HepG2 (cell line): ENCODE data around the gene SYT10. TPM values are rescaled to one million over a fixed set of nuclear protein-coding genes. Genes with fewer than 3 reads are reported as not detected.

ENCODE experiments used
- ATAC-seq: fragments of 200-7000 bp; cut with Tn5 transposase; 3 replicates; pipeline ENCODE4 v1.9.1; 2020; ENCODE audit warnings: mild to moderate bottlenecking, moderate library complexity
- Bru-seq: library from RNA; stranded (reverse); fragments of 400-500 nt; gene quantifications from one replicate; lab custom pipeline; 2021; lab: Mats Ljungman, UMichigan
- BruChase-seq, 2 experiments: library from RNA; stranded (reverse); fragments of 400-500 nt; gene quantifications; one replicate each; lab custom pipeline; 2021; lab: Mats Ljungman, UMichigan
- BruUV-seq: library from RNA; stranded (reverse); fragments of 400-500 nt; replicated peaks from 2 replicates; lab custom pipeline; 2021; lab: Mats Ljungman, UMichigan
- CTCF ChIA-PET: fragments of 300-600 bp; formaldehyde crosslinking; extraction: SDS; loops from one replicate; lab custom pipeline; 2021; ENCODE audit warnings: low total read pairs, inconsistent platforms, low intra/inter-chr PET ratio; lab: Yijun Ruan, JAX
- POLR2A ChIA-PET: fragments of 350-600 bp; sonication (Branson Sonifier 250); formaldehyde crosslinking; loops from one replicate; lab custom pipeline; 2020; ENCODE audit warnings: antibody characterized with exemption, inconsistent platforms; lab: Yijun Ruan, JAX
- DNase-seq: peaks from one replicate; pipeline ENCODE4 v3.0.0-alpha.2; 2015; ENCODE audit warnings: low spot score
- FAIRE-seq: peaks from 3 replicates; lab custom pipeline; 2011; peaks lifted over from hg19 to GRCh38; lab: Jason Lieb, UNC
- H2AFZ ChIP-seq: one replicate; pipeline ENCODE4 v1.6.1; 2011; ENCODE audit warnings: low read length, inconsistent platforms
- H3K27ac ChIP-seq: fragments of 300-600 bp; 3 replicates; pipeline ENCODE4 v1.8.0; 2011; ENCODE audit warnings: mixed run types, mild to moderate bottlenecking, mixed read lengths, low read length, inconsistent platforms; ENCODE audit not compliant: insufficient read depth; ENCODE audit errors: extremely low read length
- H3K27me3 ChIP-seq, 2 experiments: fragments of 200-600 bp in 1 of 2; 2 replicates in 1 of 2; 3 replicates in 1 of 2; pipeline versions ENCODE4 v1.6.0 to v1.8.0; 2011; ENCODE audit warnings: low read length in 2 of 2, mild to moderate bottlenecking in 2 of 2, moderate library complexity in 2 of 2, inconsistent platforms in 1 of 2; ENCODE audit not compliant: insufficient read depth in 2 of 2, control insufficient read depth in 1 of 2
- H3K36me3 ChIP-seq, 2 experiments: fragments of 200-600 bp in 1 of 2; replicated peaks in 1 of 2; 2 replicates in 1 of 2; 3 replicates in 1 of 2; pipeline versions ENCODE4 v1.5.1 to v1.8.0; 2011; ENCODE audit warnings: low read length in 2 of 2, inconsistent platforms in 1 of 2; ENCODE audit not compliant: insufficient read depth in 2 of 2, control insufficient read depth in 1 of 2
- H3K4me1 ChIP-seq: 2 replicates; pipeline ENCODE4 v1.5.1; 2012; ENCODE audit warnings: low read length, inconsistent platforms; ENCODE audit not compliant: insufficient read depth
- H3K4me2 ChIP-seq: 2 replicates; pipeline ENCODE4 v1.6.0; 2011; ENCODE audit warnings: low read depth, low read length, inconsistent platforms
- H3K4me3 ChIP-seq, 3 experiments: fragments of 200-600 bp in 1 of 3; sonication (generic), shearing (Covaris generic) in 1 of 3; replicated peaks in 1 of 3; 2 replicates each; pipeline ENCODE4 v1.5.1; 2011 to 2016; ENCODE audit warnings: low read length in 3 of 3, inconsistent platforms in 2 of 3, low read depth in 2 of 3, mild to moderate bottlenecking in 2 of 3, control low read depth in 1 of 3, mixed read lengths in 1 of 3; ENCODE audit not compliant: insufficient read depth in 1 of 3
- H3K79me2 ChIP-seq: one replicate; pipeline ENCODE4 v1.6.1; 2011; ENCODE audit warnings: low read length, inconsistent platforms; ENCODE audit not compliant: insufficient read depth
- H3K9ac ChIP-seq: 2 replicates; pipeline ENCODE4 v1.6.0; 2011; ENCODE audit warnings: mild to moderate bottlenecking, low read depth, low read length, inconsistent platforms; ENCODE audit not compliant: insufficient read depth
- H3K9me3 ChIP-seq: 2 replicates; pipeline ENCODE4 v1.5.1; 2012; ENCODE audit warnings: mild to moderate bottlenecking, low read length
- H4K20me1 ChIP-seq: 2 replicates; pipeline ENCODE4 v1.6.0; 2011; ENCODE audit warnings: inconsistent platforms, mild to moderate bottlenecking, low read length, moderate library complexity; ENCODE audit not compliant: insufficient read depth
- MAZ ChIP-seq, 2 experiments: sonication (generic) in 1 of 2; formaldehyde crosslinking in 1 of 2; IDR thresholded peaks; 2 replicates each; pipeline versions ENCODE4 v1.5.0 to v1.6.1; 2012 to 2020; ENCODE audit warnings: low read depth in 2 of 2, mild to moderate bottlenecking in 2 of 2, borderline replicate concordance in 1 of 2, improper control_type of control experiment in 1 of 2, low read length in 1 of 2, missing genetic modification reagents in 1 of 2, moderate library complexity in 1 of 2
- SMAD1 ChIP-seq: sonication (generic); formaldehyde crosslinking; IDR thresholded peaks from 2 replicates; pipeline ENCODE4 v1.4.0; 2020; ENCODE audit warnings: missing genetic modification reagents, low read depth, mild to moderate bottlenecking, borderline replicate concordance
- ZBTB42 ChIP-seq: sonication (generic); formaldehyde crosslinking; IDR thresholded peaks from 2 replicates; pipeline ENCODE4 v1.5.0; 2020; ENCODE audit warnings: mild to moderate bottlenecking, missing genetic modification reagents
- ZC3H4 ChIP-seq: sonication (generic); formaldehyde crosslinking; IDR thresholded peaks from 2 replicates; pipeline ENCODE4 v1.4.0; 2020; ENCODE audit warnings: missing genetic modification reagents, borderline replicate concordance
- ZNF512B ChIP-seq: sonication (generic); formaldehyde crosslinking; IDR thresholded peaks from 2 replicates; pipeline ENCODE4 v1.5.1; 2020; ENCODE audit warnings: missing genetic modification reagents, mild to moderate bottlenecking, borderline replicate concordance
- ZNF891 ChIP-seq: sonication (generic); formaldehyde crosslinking; IDR thresholded peaks from 2 replicates; pipeline ENCODE4 v1.5.0; 2020; ENCODE audit warnings: mild to moderate bottlenecking, missing genetic modification reagents
- WGBS: methylation state at CpG from one replicate; pipeline ENCODE4 v1.1.6; 2017; ENCODE audit warnings: low lambda C conversion rate; 5-methylcytosine and 5-hydroxymethylcytosine counted together
- in situ Hi-C: cut with HindIII; loops from 2 replicates; pipeline ENCODE4 v1.10.0; 2017; ENCODE audit warnings: low pct_unique_long_range_greater_than_20kb; ENCODE audit not compliant: extremely low pct_ligation_motif_present
- intact Hi-C: fragments of 100-400 bp; cut with micrococcal nuclease; formaldehyde crosslinking; loops from one replicate; pipeline ENCODE4 v1.10.0; 2022; ENCODE audit not compliant: unreplicated experiment
- long read RNA-seq, 2 experiments: library from RNA in 1 of 2; library from polyadenylated mRNA in 1 of 2; stranded (forward) in 1 of 2; unstranded in 1 of 2; transcript quantifications; one replicate each; pipeline ENCODE4 v2.0.0, GENCODE V29; 2019 to 2022
- polyA minus RNA-seq, 3 experiments: library from RNA; depleted of rRNA, polyadenylated mRNA; stranded (reverse); fragments of >200 nt; gene quantifications; 2 replicates each; pipeline ENCODE4 v1.2.3, GENCODE V29; 2011; ENCODE audit warnings: low replicate concordance in 1 of 3
- polyA plus RNA-seq, 8 experiments: library from polyadenylated mRNA; depleted of rRNA in 3 of 8; stranded (reverse) in 7 of 8; unstranded in 1 of 8; fragments of >200 nt; fragmentation: Illumina TruSeq in 4 of 8; extraction: Trizol in 4 of 8; gene quantifications; 2 replicates each; pipeline versions ENCODE4 v1.2.1 to v1.2.3, GENCODE V29; 2011 to 2016; ENCODE audit warnings: low read depth in 4 of 8, missing spikeins in 1 of 8, mixed read lengths in 1 of 8; ENCODE audit not compliant: insufficient read depth in 1 of 8
- total RNA-seq, 5 experiments: library from RNA; depleted of rRNA; stranded (reverse); fragments of >200 nt; fragmentation: Illumina TruSeq; extraction: Trizol; gene quantifications; 2 replicates each; pipeline ENCODE4 v1.2.3, GENCODE V29; 2016; ENCODE audit warnings: low read depth in 1 of 5
- TF ChIP-seq, protein P1 (sequence below): sonication (generic); formaldehyde crosslinking; IDR thresholded peaks from 2 replicates; pipeline ENCODE4 v1.5.0; 2020; ENCODE audit warnings: missing genetic modification reagents, mild to moderate bottlenecking, borderline replicate concordance
- TF ChIP-seq, protein P2 (sequence below): sonication (generic); formaldehyde crosslinking; conservative IDR thresholded peaks from 2 replicates; pipeline ENCODE4 v1.4.0; 2020; ENCODE audit warnings: mild to moderate bottlenecking, missing genetic modification reagents, moderate library complexity

Gene SYT10
- total RNA-seq (2016; rRNA removed; fragmentation: Illumina TruSeq; extraction: Trizol) = not detected in 2 replicates
- not detected in 2 replicates for total RNA-seq (2016; cell fraction: cytosol; rRNA removed; fragmentation: Illumina TruSeq; extraction: Trizol; ENCODE audit: low read depth)
- not detected in 2 replicates for total RNA-seq (2016; cell fraction: insoluble cytoplasmic fraction; rRNA removed; fragmentation: Illumina TruSeq; extraction: Trizol)
- not detected in 2 replicates for total RNA-seq (2016; cell fraction: membrane; rRNA removed; fragmentation: Illumina TruSeq; extraction: Trizol)
- total RNA-seq (2016; cell fraction: nucleus; rRNA removed; fragmentation: Illumina TruSeq; extraction: Trizol) = not detected in 2 replicates
- not detected in 2 replicates for polyA plus RNA-seq (2011; rRNA removed)
- not detected in 2 replicates for polyA plus RNA-seq (2011; cell fraction: cytosol; rRNA removed)
- not detected in 2 replicates for polyA plus RNA-seq (2011; cell fraction: nucleus; rRNA removed)
- polyA plus RNA-seq (2012) = not detected in 2 replicates
- not detected in 2 replicates for polyA plus RNA-seq (2016; cell fraction: cytosol; fragmentation: Illumina TruSeq; extraction: Trizol; ENCODE audit: low read depth)
- polyA plus RNA-seq (2016; cell fraction: insoluble cytoplasmic fraction; fragmentation: Illumina TruSeq; extraction: Trizol; ENCODE audit: low read depth) = not detected in 2 replicates
- polyA plus RNA-seq (2016; cell fraction: membrane; fragmentation: Illumina TruSeq; extraction: Trizol; ENCODE audit: low read depth) = not detected in 2 replicates
- polyA plus RNA-seq (2016; cell fraction: nucleus; fragmentation: Illumina TruSeq; extraction: Trizol; ENCODE audit: insufficient read depth, low read depth) = not detected in 2 replicates
- polyA minus RNA-seq (2011; rRNA and poly(A)+ RNA removed; ENCODE audit: low replicate concordance) = not detected in 2 replicates
- not detected in 2 replicates for polyA minus RNA-seq (2011; cell fraction: cytosol; rRNA and poly(A)+ RNA removed)
- not detected in 2 replicates for polyA minus RNA-seq (2011; cell fraction: nucleus; rRNA and poly(A)+ RNA removed)
- Bru-seq, nascent RNA = not detected
- BruChase-seq, experiment 1, labeled RNA remaining after a 6-hour chase = not detected
- percentile 3 among the genes with signal in this experiment for BruChase-seq, experiment 2, labeled RNA remaining after a 2-hour chase
- long read RNA-seq, experiment 1 = 0 reads
- long read RNA-seq, experiment 2 = 0 reads

DNA sequence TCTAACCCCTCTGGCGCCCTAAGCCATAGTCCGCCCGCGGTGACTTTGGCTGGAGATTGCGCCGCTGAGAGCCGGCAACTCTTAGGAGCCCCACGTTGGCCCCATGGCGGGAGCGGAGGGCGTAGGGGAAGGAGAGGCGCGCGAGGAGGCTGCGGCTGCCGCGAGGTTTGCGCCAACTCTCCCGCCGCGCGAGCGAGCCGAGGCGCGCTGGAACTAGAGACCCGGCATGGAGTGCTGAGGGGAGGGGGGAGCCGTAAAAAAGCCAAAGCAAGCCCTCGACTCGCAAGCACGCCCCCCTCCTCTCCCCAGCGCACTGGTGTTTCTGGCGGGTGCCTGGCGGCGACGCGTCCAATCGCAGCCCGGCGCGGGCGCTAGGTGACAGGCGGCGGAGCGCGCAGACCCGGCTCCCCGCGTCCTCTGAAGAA, at the start of gene SYT10:
SYT10 (minus strand) TSS at position 233 of the 425 bp plus-strand sequence. CDS start 297 bp downstream, outside the sequence.
- no peak for TF ChIP-seq ZNF512B (CRISPR knock-in tag)
- TF ChIP-seq, protein P1, sequence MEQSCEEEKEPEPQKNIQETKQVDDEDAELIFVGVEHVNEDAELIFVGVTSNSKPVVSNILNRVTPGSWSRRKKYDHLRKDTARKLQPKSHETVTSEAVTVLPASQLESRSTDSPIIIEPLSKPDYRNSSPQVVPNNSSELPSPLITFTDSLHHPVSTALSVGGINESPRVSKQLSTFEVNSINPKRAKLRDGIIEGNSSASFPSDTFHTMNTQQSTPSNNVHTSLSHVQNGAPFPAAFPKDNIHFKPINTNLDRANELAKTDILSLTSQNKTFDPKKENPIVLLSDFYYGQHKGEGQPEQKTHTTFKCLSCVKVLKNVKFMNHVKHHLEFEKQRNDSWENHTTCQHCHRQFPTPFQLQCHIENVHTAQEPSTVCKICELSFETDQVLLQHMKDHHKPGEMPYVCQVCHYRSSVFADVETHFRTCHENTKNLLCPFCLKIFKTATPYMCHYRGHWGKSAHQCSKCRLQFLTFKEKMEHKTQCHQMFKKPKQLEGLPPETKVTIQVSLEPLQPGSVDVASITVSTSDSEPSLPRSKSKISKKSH (CRISPR knock-in tag) = no peak
- TF ChIP-seq SMAD1 = no peak
- TF ChIP-seq MAZ (IDR thresholded peaks at IDR 0.05; ENCODE audit: borderline replicate concordance, low read depth, low read length) = no peak
- no peak for TF ChIP-seq MAZ (CRISPR knock-in tag; IDR thresholded peaks at IDR 0.05; ENCODE audit: low read depth)
- TF ChIP-seq, protein P2, sequence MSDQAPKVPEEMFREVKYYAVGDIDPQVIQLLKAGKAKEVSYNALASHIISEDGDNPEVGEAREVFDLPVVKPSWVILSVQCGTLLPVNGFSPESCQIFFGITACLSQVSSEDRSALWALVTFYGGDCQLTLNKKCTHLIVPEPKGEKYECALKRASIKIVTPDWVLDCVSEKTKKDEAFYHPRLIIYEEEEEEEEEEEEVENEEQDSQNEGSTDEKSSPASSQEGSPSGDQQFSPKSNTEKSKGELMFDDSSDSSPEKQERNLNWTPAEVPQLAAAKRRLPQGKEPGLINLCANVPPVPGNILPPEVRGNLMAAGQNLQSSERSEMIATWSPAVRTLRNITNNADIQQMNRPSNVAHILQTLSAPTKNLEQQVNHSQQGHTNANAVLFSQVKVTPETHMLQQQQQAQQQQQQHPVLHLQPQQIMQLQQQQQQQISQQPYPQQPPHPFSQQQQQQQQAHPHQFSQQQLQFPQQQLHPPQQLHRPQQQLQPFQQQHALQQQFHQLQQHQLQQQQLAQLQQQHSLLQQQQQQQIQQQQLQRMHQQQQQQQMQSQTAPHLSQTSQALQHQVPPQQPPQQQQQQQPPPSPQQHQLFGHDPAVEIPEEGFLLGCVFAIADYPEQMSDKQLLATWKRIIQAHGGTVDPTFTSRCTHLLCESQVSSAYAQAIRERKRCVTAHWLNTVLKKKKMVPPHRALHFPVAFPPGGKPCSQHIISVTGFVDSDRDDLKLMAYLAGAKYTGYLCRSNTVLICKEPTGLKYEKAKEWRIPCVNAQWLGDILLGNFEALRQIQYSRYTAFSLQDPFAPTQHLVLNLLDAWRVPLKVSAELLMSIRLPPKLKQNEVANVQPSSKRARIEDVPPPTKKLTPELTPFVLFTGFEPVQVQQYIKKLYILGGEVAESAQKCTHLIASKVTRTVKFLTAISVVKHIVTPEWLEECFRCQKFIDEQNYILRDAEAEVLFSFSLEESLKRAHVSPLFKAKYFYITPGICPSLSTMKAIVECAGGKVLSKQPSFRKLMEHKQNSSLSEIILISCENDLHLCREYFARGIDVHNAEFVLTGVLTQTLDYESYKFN (CRISPR knock-in tag) = no peak
- TF ChIP-seq ZNF891 (CRISPR knock-in tag) = no peak
- no peak for TF ChIP-seq ZBTB42 (CRISPR knock-in tag)
- no peak for TF ChIP-seq ZC3H4 (CRISPR knock-in tag)
- Histone ChIP-seq H3K36me3 (no peaks in the 10 kb centered on the region), H4K20me1 (no peaks in the 10 kb centered on the region), H3K27ac (no peak within 1 kb of the TSS), H3K79me2 (no peaks in the 10 kb centered on the region), H3K4me1 (no peaks in the 10 kb centered on the region), H3K9me3 (no peaks in the 10 kb centered on the region), H2AFZ (no peak within 1 kb of the TSS), H3K4me3 (no peak within 1 kb of the TSS), H3K9ac (no peak within 1 kb of the TSS), H3K4me2 (no peak within 1 kb of the TSS), H3K27me3 (no peaks in the 10 kb centered on the region; a peak in 1 of 5 replicates)
- ChIA-PET CTCF (no interaction called here), POLR2A (no interaction called here)
- FAIRE-seq (no peak), DNase-seq (no peak), ATAC-seq (no peak)
- BruUV-seq = no TSS peak
- 84% methylated on average over 39 of the region's 49 CpGs for WGBS
- in situ Hi-C loops (no loop called here), intact Hi-C loops (no loop called here)
